Glutamatergic neuron (in vitro differentiated cells): ENCODE data around the gene CHCHD5. TPM values are rescaled to one million over a fixed set of nuclear protein-coding genes. Genes with fewer than 3 reads are reported as not detected.

ENCODE experiments used
- DNase-seq: peaks from one replicate; pipeline ENCODE4 v3.0.0; 2022
- H3K27ac Mint-ChIP-seq: one replicate; pipeline ENCODE4 v1.8.0; 2020; ENCODE audit warnings: mild to moderate bottlenecking, mixed read lengths, inconsistent platforms; ENCODE audit not compliant: unreplicated experiment
- H3K27me3 Mint-ChIP-seq: one replicate; pipeline ENCODE4 v1.8.0; 2020; ENCODE audit warnings: mild to moderate bottlenecking, moderate library complexity, mixed read lengths, inconsistent platforms; ENCODE audit not compliant: unreplicated experiment
- H3K36me3 Mint-ChIP-seq: one replicate; pipeline ENCODE4 v1.8.0; 2020; ENCODE audit warnings: mild to moderate bottlenecking, mixed read lengths, inconsistent platforms; ENCODE audit not compliant: unreplicated experiment
- H3K4me1 Mint-ChIP-seq: one replicate; pipeline ENCODE4 v1.8.0; 2020; ENCODE audit warnings: mild to moderate bottlenecking, low read depth, mixed read lengths, inconsistent platforms; ENCODE audit not compliant: unreplicated experiment
- H3K4me3 Mint-ChIP-seq: one replicate; pipeline ENCODE4 v1.8.0; 2020; ENCODE audit warnings: mild to moderate bottlenecking, mixed read lengths, inconsistent platforms; ENCODE audit not compliant: unreplicated experiment
- H3K9me3 Mint-ChIP-seq: one replicate; pipeline ENCODE4 v1.8.0; 2020; ENCODE audit warnings: mild to moderate bottlenecking, moderate library complexity, mixed read lengths, inconsistent platforms; ENCODE audit not compliant: unreplicated experiment
- CTCF ChIP-seq: fragments of 200-600 bp; sonication (generic); IDR thresholded peaks from one replicate; pipeline ENCODE4 v1.5.0; 2021; ENCODE audit not compliant: partially characterized antibody, unreplicated experiment
- total RNA-seq: library from RNA; stranded (reverse); fragmentation: NEBNext Ultra II Directional; extraction: Animal tissue kit (Norgen Biotek cat#: 25700); gene quantifications from one replicate; pipeline ENCODE4 v1.2.1, GENCODE V29; 2021; ENCODE audit not compliant: unreplicated experiment

CHCHD5 gene
- total RNA-seq, 1 donor from 2014 or later: 24.4 TPM

- no peak overlapping the region for H3K27ac Mint-ChIP-seq
- TF ChIP-seq CTCF: no peak
- no peaks in the 10 kb centered on the region for H3K4me1 Mint-ChIP-seq
- peaks cover 3% of the 10 kb centered on the region for H3K27me3 Mint-ChIP-seq
- peak overlapping the region; percentile 21 for H3K4me3 Mint-ChIP-seq
- no peaks in the 10 kb centered on the region for H3K36me3 Mint-ChIP-seq
- DNase-seq: no peak
- H3K9me3 Mint-ChIP-seq: peaks cover 2% of the 10 kb centered on the region
Measured at GRCh38 chr2:112623913-112624777, 39.7 kb downstream of the CHCHD5 start.

GRCh38 chr2:112625474-112626114 is 41.2 kb downstream of the CHCHD5 start:
- H3K27me3 Mint-ChIP-seq: peaks cover 3% of the 10 kb centered on the region
- no peak overlapping the region for H3K4me3 Mint-ChIP-seq
- TF ChIP-seq CTCF: no peak
- H3K27ac Mint-ChIP-seq: no peak overlapping the region
- no peaks in the 10 kb centered on the region for H3K36me3 Mint-ChIP-seq
- peaks cover 2% of the 10 kb centered on the region for H3K9me3 Mint-ChIP-seq
- H3K4me1 Mint-ChIP-seq: peaks cover 3% of the 10 kb centered on the region
- no peak for DNase-seq

- Mint-ChIP-seq H3K4me3 (no peak overlapping the region), H3K36me3 (no peaks in the 10 kb centered on the region), H3K9me3 (no peaks in the 10 kb centered on the region), H3K27me3 (peaks cover 3% of the 10 kb centered on the region), H3K27ac (no peak overlapping the region), H3K4me1 (peaks cover 9% of the 10 kb centered on the region)
- DNase-seq: peak; percentile 50
- peak; percentile 57 for TF ChIP-seq CTCF
Measured at GRCh38 chr2:112626604-112627059, 42.2 kb downstream of the CHCHD5 start.

GRCh38 chr2:112627060-112628040 is 42.9 kb downstream of the CHCHD5 start:
- Mint-ChIP-seq H3K36me3 (no peaks in the 10 kb centered on the region), H3K4me1 (peaks cover 9% of the 10 kb centered on the region), H3K27me3 (peaks cover 3% of the 10 kb centered on the region), H3K4me3 (no peak overlapping the region), H3K27ac (no peak overlapping the region), H3K9me3 (no peaks in the 10 kb centered on the region)
- no peak for DNase-seq
- no peak for TF ChIP-seq CTCF
